GM19372 (cell line): ENCODE results near the gene ATP5PO.

Experiments used
- ATAC-seq: cut with Tn5 transposase; IDR thresholded peaks from one replicate; pipeline ENCODE4 v1.9.1; 2021; ENCODE audit warnings: mild to moderate bottlenecking, low read depth, moderate library complexity; ENCODE audit not compliant: unreplicated experiment

Gene ATP5PO

DNA sequence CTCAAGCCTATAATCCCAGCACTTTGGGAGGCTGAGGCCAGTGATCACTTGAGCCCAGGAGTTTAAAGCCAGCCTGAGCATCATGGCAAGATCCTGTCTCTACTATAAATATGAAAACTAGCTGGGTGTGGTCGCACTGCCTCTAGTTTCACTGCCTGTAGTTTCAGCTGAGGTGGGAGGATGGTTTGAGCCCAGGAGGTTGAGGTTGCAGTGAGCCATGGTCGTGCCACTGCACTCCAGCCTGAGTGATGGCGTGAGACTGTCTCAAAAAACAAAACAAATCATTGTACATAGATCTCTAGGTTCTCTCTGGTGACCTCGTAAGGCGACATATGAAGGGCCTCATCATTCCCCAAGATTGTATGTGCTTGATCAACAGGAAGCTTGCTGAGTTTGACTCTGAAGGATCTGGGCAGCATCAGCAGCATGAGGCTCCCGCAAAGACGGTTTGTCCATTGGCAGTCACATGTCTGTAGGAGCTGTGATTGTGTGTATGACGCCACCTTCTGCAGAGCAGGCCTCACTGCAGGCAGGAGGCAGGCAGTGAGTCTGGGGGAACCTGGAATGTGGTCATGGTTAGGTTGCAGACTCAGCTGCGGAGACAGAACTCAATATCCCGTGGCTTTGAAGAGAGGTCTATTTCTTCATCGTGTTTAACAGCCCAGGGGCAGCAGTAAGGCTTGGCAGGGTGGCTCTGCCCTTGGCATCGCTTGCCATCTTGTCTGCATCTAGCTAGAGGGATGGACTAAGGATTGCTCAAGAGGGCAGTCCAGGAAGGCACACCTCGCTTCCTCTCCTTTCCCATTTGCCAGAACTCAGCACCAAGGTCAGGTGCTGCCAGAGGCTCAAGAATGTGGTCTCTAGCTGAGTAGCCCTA, 14.0 kb downstream of the ATP5PO start:
- no peak for ATAC-seq

DNA sequence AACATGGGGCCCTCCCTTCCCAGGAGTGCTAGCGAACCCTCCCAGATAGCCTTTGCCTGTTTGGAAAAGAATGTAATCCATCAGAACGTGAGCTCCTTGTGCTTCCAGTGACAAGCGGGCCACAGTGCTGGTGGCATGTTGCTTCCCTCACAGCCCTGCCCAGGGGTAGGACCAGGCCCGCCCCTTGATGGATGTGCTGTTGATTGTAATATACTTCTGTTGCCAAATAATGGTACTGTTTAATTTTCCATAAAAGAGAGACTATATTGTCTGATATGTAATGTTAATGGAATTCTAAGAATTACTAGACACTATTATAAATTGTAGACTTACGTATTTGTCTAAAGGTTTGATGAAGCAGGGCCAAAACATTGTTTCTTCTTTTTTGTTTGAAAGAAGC, 16.4 kb downstream of the ATP5PO start:
- ATAC-seq, result no peak

DNA sequence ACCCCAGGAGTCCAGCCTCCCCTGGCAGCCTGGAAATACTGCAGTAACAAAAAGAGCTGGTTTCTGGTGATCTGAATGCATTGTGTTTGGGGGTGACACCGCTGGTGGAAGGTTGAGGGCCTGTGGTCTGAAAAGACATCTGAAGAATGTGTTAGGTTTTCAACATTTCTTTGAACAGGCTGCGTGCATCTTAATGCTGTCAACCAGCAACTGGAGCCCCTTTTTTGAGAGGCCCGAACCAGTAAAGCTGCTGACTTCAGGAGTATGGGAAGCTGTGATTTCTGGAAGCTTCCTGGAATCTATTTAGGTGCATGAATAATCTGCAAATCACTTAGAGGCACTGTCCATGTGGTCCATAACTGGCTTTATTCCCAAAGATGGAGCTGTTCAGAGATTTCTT, 17.0 kb downstream of the ATP5PO start:
- ATAC-seq, result no peak

DNA sequence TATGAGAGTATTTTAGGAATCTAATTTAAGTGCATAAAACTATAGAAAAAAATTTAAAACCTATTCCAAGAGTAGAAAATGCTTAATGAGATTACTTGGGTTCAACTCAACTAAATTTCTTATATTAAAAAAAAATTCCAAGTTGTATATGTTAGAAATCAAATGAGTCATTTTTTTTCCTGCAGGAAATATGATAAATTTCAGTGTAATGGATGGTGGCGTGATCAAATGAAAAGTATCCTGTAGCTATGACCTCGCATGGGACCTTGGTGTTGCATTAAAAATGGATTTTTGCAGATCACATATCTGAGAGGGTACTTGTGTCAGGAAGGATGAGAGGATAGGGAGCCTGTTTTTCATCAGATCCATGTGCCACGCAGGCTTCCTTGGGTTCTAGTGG, 17.9 kb downstream of the ATP5PO start:
- no peak for ATAC-seq

DNA sequence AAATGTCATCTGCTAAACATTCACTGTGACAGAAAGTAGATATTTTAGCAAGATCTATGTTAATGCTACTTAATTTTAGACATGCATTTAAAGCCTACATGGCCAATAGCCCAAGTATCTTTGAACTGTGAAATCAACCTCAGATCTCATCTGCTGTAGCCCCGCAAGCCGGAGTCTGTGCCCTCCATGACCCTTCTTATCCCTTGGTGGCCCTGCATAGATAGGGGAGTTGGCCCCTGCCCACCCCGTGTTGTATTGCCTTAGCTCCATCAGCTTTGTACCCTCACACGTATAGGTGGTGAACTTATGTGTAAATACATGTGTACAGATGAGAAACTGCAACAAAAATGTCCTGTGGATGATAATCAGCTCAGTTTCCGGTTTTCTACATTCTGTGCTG, 18.5 kb downstream of the ATP5PO start:
- no peak for ATAC-seq

DNA sequence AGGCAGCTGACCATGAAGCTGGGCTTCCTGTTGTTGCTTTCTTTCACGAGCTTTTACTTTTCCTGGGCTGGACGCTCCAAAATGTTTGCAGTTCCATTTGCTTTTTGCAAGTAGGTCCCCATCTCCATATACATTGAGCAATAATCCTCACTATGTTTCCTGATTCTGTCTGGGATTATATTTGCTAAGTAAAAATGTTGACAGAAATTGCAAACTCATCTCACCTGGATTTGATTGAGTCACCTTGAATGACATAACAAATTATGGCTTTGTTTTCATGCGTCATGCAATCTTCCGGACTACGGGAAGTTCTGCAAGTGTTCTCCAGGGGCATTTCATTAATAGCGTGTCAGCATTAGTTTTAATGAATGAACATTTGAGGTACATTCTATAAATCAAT, 18.9 kb downstream of the ATP5PO start:
- no peak for ATAC-seq

DNA sequence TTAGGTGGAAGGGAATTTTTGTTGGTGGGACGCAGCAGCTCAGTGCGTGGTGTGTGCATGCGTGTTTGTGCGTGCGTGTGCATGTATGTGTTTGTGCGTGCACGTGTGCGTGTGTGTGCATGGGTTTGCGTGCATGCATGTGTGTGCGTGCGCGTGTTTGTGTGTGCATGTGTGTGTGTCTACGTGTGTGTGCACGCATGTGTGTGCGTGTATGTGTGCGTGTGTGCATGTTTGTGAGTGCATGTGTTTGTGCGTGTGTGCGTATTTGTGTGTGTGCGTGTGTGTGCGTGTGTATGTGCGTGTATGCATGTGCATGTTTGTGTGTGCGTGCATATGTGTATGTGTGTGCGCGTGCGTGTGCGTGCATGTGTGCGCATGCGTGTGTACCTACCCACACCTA, 20.2 kb downstream of the ATP5PO start:
- ATAC-seq, result no peak

DNA sequence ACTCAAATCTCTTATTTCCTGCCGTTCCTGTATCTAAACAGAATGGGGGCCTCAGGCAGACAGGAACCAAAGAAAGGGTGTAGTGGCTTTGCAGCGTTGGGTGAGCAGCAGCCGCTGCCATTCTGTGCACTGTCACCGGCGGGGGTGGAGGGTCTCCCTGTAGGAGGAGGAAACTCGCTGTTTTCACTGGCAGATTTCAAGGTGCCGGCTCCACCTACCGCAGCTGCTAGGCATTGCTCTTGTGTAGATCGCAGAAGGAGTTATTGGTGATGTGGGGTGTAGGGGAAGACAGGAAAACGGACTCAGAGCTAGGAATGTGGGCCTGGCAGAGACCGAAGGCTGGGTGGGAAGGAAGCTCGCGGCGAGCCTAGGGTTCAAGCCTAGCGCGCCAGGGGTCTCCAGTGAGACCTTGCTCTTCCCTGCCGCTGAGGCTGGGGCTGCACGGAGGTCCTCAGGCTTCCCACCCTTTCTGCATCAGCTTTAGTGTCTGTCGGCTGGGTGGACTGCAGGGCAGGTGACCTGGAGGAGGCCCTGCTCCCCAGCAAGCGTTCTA, 20.8 kb downstream of the ATP5PO start:
- ATAC-seq, result no peak

DNA sequence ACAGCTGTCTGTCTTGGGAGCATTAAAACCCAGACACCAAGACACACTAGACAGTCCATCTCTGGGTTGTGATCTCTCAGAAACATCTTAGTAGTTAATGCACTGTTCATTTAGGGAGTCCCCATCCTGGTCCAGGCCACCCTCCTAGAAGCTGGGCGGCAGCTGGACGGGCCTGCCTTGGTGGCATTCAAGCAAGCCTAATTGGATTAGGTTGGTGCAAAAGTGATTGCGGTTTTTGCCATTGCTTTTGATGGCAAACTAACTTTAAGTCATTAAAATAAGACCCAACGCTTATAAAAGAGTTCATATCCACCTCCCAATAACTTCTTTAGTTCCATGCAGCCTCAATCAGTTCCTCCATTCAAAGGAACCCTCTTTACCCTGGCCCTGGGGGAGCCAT, 21.7 kb downstream of the ATP5PO start:
- ATAC-seq, result no peak

DNA sequence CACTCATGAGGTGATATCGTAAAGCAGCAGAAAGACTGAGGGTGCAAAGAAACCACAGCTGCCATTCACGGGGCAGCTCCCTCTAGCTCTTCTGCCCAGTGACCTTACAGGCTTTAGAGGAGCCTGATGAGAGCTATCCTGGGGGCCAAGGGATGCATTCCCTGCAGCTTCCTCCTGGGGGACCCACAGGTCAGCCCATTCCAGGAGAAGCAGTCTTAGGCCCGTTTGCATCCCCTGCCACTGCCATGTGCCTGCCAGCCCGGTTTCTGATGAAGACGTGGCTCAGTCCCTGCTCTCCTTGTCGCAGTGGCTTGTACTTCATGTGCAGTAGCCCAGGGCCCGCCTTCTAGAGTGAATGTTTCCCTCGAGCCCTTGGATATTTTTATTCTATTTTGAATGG, 22.8 kb downstream of the ATP5PO start:
- no peak for ATAC-seq

DNA sequence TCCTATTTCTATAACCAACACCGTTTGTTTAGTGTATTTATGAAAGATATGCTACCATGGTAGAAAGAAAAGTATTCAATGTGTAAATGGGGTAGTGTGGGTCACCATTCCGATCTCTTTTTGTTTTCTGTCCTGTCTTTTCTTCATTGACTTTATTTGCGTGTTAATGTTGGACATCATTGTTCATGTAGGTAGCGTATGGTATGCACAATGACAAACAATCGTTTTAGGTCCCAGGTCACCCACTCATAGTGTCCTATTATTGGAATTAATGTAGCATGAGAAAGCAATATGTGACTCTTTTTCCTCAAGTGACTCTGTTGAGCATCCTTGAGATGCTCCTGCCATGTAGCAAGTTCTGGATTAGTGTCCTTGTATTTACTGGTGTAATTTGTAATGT, 25.4 kb downstream of the ATP5PO start:
- no peak for ATAC-seq

DNA sequence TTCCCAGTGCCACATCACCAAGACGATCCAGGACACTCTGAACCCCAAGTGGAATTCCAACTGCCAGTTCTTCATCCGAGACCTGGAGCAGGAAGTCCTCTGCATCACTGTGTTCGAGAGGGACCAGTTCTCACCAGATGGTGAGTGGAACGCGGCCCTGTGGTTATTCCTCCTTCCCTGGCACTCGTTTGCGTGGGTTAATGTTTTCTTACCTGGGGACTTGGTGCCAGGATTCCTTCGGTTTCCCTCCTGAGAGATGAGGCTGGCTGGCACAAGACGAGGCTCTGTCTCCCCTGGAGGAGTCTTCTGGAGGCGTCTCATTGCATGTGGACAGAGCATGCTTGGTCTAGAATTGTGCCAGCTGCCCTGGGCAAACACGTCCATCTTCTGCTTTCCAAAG, 29.3 kb downstream of the ATP5PO start:
- no peak for ATAC-seq

DNA sequence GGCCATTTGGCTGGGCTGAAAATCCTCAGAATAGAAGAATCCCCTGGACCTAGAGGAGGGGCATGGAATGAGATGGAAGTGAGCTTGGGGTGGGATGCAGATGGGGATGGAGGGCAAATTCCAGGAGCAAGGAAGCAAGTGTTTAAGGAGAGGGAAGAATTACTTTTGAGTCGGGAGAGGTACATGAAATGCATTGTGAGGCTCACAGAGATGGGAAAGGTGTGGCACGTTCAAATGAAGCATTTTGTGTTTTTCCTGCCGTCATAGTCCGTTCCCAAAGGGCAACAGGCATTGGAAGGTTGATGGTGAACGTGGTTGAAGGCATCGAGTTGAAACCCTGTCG, 30.5 kb downstream of the ATP5PO start:
- no peak for ATAC-seq

DNA sequence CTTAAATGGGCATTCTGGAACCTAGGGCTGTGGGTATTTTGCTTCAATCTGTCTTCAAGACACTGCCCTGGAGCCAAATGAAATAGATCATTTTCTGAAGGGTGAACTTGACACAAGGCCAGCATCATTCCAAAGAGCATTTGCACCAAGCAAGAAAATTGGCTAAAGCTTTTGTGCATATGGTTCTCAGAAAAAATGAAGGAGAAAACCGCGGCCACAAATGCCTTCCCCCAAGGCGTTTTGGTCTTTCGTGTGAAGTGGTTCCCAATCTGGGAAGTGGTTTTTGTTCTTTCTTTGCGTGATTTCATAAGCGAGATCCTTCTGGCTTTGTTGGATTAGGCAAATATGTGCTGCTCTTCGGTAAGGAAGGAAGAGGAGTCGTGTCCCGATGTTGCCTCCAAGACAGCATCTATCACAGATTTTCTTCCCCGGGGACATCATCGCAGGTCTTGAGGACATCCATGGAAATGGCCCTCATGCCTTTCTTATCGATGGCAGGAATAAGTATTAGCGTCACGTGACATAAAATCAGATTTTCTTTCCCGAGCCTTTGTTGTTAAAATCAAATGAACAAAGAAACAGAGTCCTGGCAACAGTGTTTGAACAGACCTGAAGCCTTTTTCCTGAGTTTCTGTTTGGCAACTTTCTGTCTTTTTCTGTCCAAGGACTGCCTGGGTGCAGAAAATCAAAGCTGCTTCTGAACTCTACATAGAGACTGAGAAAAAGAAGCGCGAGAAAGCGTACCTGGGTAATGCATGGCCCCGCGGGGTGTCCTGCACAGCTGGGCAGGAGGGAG, 31.0 kb downstream of the ATP5PO start:
- no peak for ATAC-seq

DNA sequence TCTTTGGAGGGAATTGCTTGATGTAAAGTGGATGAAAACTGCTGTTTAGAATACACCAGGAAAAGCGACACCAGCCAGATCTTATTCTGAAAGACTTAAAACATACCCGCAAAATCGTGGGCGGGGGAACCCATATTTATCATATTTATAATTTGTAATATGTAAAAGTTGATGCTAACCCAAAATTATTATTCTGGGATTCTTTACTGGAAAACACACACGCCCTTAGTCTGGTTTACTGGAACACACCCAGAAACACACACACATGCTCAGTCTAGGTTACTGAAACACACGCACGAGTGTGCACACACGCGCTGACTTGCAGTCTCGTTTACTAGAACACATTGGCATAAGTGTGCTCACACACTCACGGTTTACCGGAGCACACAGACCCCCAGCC, 32.5 kb downstream of the ATP5PO start:
- no peak for ATAC-seq

DNA sequence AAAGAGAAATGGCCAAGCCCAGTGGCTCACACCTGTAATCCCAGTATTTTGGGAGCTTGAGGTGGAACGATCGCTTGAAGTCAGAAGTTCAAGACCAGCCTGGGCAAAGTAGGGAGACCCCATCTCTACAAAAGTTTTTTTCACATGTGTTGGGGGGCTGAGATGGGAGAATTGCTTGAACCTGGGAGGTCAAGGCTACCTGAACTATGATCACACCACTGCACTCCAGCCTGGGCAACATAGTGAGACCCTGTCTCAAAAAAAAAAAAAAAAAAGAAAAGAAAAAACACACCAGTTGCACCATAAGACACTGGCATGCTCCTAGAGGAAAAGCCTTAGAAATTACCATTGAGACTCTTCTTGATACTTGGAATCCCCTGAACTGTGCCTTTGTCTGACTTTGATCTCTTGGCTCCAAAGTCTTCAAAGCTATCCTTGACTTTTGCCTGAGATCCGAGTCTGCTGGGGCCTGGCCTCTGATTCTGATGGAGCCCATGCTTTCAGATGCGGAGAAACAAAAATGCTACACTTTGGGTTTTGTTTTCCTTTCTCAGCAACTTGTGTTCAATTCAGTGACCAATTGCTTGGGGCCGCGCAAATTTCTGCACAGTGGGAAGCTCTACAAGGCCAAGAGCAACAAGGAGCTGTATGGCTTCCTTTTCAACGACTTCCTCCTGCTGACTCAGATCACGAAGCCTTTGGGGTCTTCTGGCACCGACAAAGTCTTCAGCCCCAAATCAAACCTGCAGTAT, 33.7 kb downstream of the ATP5PO start:
- ATAC-seq, result no peak

DNA sequence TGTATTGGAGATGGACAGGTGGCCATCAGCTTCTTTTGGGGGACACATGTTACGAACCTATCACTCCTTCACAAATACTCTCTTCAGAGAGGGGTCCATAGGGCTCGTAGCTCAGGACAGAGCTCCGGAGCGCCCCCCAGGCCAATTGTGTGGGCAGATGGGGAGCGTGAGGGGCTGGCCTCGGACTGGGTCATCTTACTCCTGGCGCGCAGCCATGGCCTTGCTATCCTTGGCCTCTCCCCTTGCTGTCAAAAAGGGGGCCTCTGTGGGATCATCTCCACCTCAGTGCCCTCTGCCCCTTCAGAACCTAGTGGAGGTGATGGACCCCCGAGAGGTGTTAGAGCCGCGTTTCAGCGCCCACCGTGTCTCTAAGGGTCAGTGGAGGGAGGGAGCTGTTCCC, 35.0 kb downstream of the ATP5PO start:
- no peak for ATAC-seq

DNA sequence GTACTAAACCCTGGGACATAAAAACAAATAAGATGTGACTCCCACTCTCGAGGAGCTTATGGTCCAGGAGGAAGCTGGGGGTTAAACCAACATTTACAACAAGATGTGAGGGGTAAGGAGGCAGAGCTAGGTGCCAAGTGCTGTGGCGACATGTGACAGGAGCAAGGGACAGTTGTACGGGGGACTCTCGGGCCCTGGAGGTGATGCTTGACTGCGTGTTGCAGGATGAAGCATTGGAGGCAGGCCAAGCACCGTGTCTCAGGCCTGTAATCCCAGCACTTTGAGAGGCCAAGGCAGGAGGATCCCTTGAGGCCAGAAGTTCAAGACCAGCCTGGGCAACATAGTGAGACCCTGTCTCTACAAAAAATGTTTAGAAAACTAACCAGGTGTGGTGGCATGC, 36.8 kb downstream of the ATP5PO start:
- no peak for ATAC-seq

DNA sequence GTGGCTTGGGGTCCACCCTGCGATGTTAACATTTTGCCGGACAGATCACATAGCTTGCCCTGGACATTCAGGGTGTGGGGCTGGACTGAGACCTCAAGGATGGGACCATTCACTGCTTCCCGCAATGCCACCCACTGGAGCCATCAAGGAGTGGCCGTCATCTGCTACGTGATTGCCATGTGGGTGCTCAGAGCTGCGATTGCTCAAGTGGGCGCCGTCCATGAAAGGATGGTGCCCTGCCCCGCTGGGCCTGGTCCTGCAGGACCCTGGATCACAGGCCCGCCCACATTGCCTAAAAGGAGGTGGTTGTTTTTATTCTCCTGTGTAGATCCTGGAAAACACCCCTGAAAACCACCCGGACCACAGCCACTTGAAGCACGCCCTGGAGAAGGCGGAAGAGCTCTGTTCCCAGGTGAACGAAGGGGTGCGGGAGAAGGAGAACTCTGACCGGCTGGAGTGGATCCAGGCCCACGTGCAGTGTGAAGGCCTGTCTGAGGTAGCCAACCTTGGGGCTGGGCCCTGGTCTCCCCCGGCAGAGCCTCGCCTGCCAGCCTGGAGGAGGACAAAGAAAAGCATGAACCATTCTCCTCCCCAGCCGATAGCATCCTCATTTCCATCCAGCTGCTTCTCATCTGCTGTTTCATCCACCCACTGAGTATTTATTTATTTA, 40.4 kb downstream of the ATP5PO start:
- ATAC-seq, result no peak

DNA sequence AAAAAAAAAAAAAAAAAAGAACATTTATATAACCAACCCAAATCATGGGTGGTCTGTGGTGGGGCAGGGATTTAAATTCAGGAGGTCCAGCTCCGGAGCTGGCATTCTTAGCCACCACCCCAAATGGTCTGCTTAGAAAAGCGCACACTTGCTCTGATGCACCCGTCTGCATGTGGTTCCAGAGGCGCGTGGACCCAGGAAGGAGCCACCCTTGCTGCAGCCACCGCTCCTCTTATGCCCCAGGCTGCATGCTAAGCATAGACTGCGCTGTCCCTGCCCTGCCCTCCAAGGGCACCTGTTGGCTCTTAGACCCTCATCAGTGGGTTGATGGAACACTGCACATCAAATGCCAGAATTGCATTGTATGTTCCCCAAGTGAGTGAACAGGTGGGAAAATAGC, 41.4 kb downstream of the ATP5PO start:
- ATAC-seq, result no peak
